Left lung (tissue), 10 donors: ENCODE results near the gene FTO. TPM values are rescaled to one million over a fixed set of nuclear protein-coding genes. Genes with fewer than 3 reads are reported as not detected.

ENCODE experiments used
- ATAC-seq: fragments of 200-7000 bp; cut with Tn5 transposase; one replicate; pipeline ENCODE4 v1.9.1; 2020; ENCODE audit warnings: moderate library complexity
- DNase-seq, 4 donors: peaks; one replicate each; pipeline ENCODE4 v3.0.0-alpha.2; 2013 to 2020
- H3K27ac ChIP-seq, 2 donors: fragments of 200-600 bp; sonication (generic) in 1 of 2; one replicate each; pipeline versions ENCODE4 v1.5.0 to v1.8.0; 2020 to 2021
- H3K27me3 ChIP-seq, 2 donors: fragments of 200-600 bp; sonication (generic) in 1 of 2; one replicate each; pipeline versions ENCODE4 v1.5.0 to v1.8.0; 2020 to 2021
- H3K36me3 ChIP-seq, 2 donors: fragments of 200-600 bp; sonication (generic) in 1 of 2; one replicate each; pipeline versions ENCODE4 v1.5.0 to v1.8.0; 2020 to 2021
- H3K4me1 ChIP-seq, 2 donors: fragments of 200-600 bp; one replicate each; pipeline ENCODE4 v1.8.0; 2021
- H3K4me3 ChIP-seq, 2 donors: fragments of 200-600 bp; sonication (generic) in 1 of 2; one replicate each; pipeline versions ENCODE4 v1.5.0 to v1.8.0; 2020 to 2021; ENCODE audit warnings: mild to moderate bottlenecking in 1 of 2
- H3K9me3 ChIP-seq, 2 donors: fragments of 200-600 bp; sonication (generic) in 1 of 2; one replicate each; pipeline versions ENCODE4 v1.5.0 to v1.8.0; 2020 to 2021
- intact Hi-C, 2 donors: fragments of 100-400 bp; cut with DNase I; formaldehyde crosslinking; loops; one replicate each; pipeline versions ENCODE4 v1.11.2 to v1.14.2; 2022
- polyA plus RNA-seq, 6 donors: library from polyadenylated mRNA; unstranded; fragments of 120-200 nt; gene quantifications; one replicate each; pipeline ENCODE4 v1.2.1, GENCODE V29; 2013; ENCODE audit not compliant: insufficient read length in 6 of 6
- total RNA-seq, 2 donors: library from RNA; stranded (reverse); fragmentation: NEBNext Ultra II Directional; extraction: Animal tissue kit (Norgen Biotek cat#: 25700); gene quantifications; one replicate each; pipeline ENCODE4 v1.2.1, GENCODE V29; 2021
- TF ChIP-seq, protein P1 (sequence below), 2 donors: fragments of 200-600 bp; sonication (generic) in 1 of 2; IDR thresholded peaks; one replicate each; pipeline versions ENCODE4 v1.5.0 to v1.8.0; 2021; ENCODE audit warnings: antibody characterized with exemption in 2 of 2
- donor health status: DM: no; HTN: yes; CAD: no.
- donor health status: DM: no; HTN: no; CAD: no.

The FTO gene
- total and polyA plus RNA-seq, 8 donors, result 69.0 to 99.6 (median 90.7) TPM

GRCh38 chr16:54050459-54051210 is 346.7 kb downstream of the FTO start:
- no peak overlapping the region for H3K4me3 ChIP-seq
- no peaks in the 10 kb centered on the region for H3K9me3 ChIP-seq
- ATAC-seq, result no peak
- TF ChIP-seq, protein P1, sequence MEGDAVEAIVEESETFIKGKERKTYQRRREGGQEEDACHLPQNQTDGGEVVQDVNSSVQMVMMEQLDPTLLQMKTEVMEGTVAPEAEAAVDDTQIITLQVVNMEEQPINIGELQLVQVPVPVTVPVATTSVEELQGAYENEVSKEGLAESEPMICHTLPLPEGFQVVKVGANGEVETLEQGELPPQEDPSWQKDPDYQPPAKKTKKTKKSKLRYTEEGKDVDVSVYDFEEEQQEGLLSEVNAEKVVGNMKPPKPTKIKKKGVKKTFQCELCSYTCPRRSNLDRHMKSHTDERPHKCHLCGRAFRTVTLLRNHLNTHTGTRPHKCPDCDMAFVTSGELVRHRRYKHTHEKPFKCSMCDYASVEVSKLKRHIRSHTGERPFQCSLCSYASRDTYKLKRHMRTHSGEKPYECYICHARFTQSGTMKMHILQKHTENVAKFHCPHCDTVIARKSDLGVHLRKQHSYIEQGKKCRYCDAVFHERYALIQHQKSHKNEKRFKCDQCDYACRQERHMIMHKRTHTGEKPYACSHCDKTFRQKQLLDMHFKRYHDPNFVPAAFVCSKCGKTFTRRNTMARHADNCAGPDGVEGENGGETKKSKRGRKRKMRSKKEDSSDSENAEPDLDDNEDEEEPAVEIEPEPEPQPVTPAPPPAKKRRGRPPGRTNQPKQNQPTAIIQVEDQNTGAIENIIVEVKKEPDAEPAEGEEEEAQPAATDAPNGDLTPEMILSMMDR (IDR thresholded peaks at IDR 0.05), result no peak
- DNase-seq, result no peak
- H3K27ac ChIP-seq, result no peak overlapping the region
- no peaks in the 10 kb centered on the region for H3K4me1 ChIP-seq
- intact Hi-C loops, result no loop called here
- no peaks in the 10 kb centered on the region for H3K36me3 ChIP-seq
- H3K27me3 ChIP-seq, result no peaks in the 10 kb centered on the region

DNA sequence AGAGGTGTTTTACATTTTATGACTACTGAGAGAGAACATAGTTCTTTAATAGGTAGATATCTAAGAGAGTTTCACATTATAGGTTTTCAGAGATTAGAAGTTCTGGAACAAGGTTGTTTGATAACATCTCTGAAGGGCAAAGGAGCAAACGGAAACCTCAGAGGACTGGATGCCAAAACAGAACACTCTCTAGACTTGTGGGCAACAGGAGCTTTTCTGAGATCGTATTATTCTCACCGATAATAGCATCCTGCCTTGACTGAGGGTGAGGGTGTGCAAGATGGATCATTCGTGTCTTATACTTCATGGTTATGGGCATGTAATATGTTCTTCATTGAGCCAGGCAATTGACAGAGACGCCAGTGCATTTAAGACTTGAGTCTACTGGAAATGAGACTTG is 347.9 kb downstream of the FTO start:
- intact Hi-C loops, result no loop called here
- no peaks in the 10 kb centered on the region for H3K9me3 ChIP-seq
- DNase-seq, result no peak
- H3K27me3 ChIP-seq, result no peaks in the 10 kb centered on the region
- TF ChIP-seq, protein P1 (IDR thresholded peaks at IDR 0.05), result no peak
- no peak overlapping the region for H3K27ac ChIP-seq
- H3K4me1 ChIP-seq, result no peaks in the 10 kb centered on the region
- ATAC-seq, result no peak
- H3K4me3 ChIP-seq, result no peak overlapping the region
- no peaks in the 10 kb centered on the region for H3K36me3 ChIP-seq

GRCh38 chr16:54052271-54052670 is 348.3 kb downstream of the FTO start:
- Histone ChIP-seq H3K36me3 (no peaks in the 10 kb centered on the region), H3K27me3 (no peaks in the 10 kb centered on the region), H3K4me3 (no peak overlapping the region), H3K4me1 (no peaks in the 10 kb centered on the region), H3K9me3 (no peaks in the 10 kb centered on the region), H3K27ac (no peak overlapping the region)
- intact Hi-C loops, result no loop called here
- ATAC-seq, result no peak
- TF ChIP-seq, protein P1 (IDR thresholded peaks at IDR 0.05), result no peak
- DNase-seq, result no peak

DNA sequence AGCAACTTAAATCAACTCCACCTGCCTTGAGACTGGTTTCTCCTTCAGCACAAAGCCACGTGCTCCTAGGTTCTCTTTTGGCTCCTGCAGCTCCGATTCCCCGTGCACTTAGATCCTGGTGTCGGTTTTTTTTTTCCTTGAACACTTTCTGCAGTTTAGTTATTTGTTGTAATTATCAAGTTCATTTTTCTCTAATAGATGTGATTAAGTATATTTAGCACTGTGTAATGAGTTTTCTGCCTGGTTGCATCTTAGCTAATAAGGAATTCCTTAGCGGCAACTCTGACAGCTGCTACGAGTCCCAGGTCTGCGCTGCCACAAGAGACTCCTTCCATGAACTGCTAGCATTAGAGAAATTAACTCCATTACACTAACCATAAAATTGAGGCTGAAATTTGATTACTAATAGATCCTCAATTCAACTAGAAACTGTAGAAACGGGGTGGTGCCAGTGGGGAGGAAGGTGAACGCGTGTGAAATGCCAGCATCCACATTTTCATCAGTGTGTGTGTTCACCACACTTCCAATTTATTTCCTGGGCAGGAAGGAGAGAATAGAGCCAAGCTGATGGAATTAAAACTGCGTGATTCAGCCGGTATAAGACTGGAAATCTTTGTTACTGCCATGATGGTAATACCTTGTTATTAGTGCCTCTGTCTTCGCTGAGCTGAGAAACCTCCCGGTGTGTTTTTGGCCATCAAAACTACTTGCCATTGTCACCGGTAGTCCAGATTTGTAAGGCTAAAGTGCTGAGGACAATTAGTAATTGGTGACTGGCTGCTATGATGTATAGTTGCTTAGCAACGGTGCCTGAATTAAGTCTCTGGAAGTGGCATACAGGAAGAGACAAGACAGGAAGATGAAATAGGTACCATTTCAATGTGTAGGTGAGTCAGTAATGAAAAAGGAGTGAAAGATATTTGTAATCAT is 350.2 kb downstream of the FTO start:
- Histone ChIP-seq H3K4me1 (no peaks in the 10 kb centered on the region), H3K27ac (no peak overlapping the region), H3K36me3 (no peaks in the 10 kb centered on the region), H3K27me3 (no peaks in the 10 kb centered on the region), H3K9me3 (no peaks in the 10 kb centered on the region), H3K4me3 (no peak overlapping the region)
- TF ChIP-seq, protein P1 (IDR thresholded peaks at IDR 0.05), result no peak
- DNase-seq, result no peak
- ATAC-seq, result no peak
- intact Hi-C loops, result no loop called here

DNA sequence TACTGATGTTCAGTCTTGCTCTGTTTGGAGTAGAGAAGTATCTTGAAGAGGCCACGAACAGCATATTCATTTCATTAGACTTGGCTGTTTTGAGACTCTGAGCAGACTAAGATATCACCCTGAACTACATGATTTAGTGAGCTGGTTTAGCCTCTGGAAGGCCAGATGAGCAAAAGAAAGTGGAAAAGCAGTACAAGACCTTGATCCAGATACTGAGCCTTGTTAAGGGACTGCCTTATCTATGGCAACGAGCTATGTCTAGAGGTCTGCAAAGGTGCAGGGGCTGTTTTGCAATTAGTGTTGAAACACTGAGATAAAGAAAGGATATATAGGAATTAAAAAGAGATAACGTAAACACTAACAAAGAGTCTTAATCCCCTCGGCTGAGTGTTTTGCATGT is 351.2 kb downstream of the FTO start:
- intact Hi-C loops, result no loop called here
- Histone ChIP-seq H3K4me3 (no peak overlapping the region), H3K9me3 (no peaks in the 10 kb centered on the region), H3K27me3 (no peaks in the 10 kb centered on the region), H3K4me1 (no peaks in the 10 kb centered on the region), H3K36me3 (no peaks in the 10 kb centered on the region), H3K27ac (no peak overlapping the region)
- ATAC-seq (no peak), DNase-seq (no peak)
- TF ChIP-seq, protein P1 (IDR thresholded peaks at IDR 0.05), result no peak
